IMR-90 (cell line): ENCODE measurements around the gene RANBP9. TPM values are rescaled to one million over a fixed set of nuclear protein-coding genes. Genes with fewer than 3 reads are reported as not detected.

Experiments used
- BHLHE40 ChIP-seq: fragments of 150-350 bp; IDR thresholded peaks from 2 replicates; pipeline ENCODE4 v1.6.1; 2016; ENCODE audit warnings: mild to moderate bottlenecking, low read depth, low read length
- CEBPB ChIP-seq: IDR thresholded peaks from 2 replicates; pipeline ENCODE4 v1.6.1; 2012; ENCODE audit warnings: low read depth, low read length, improper control_type of control experiment
- NFE2L2 ChIP-seq: fragments of 150-350 bp; IDR thresholded peaks from 2 replicates; pipeline ENCODE4 v1.6.1; 2016; ENCODE audit warnings: low read depth, mild to moderate bottlenecking, low read length
- SMC3 ChIP-seq: fragments of 150-350 bp; IDR thresholded peaks from 2 replicates; pipeline ENCODE4 v1.6.1; 2016; ENCODE audit warnings: low read depth, mild to moderate bottlenecking, antibody characterized with exemption, low read length, moderate library complexity
- USF2 ChIP-seq: fragments of 150-350 bp; IDR thresholded peaks from 2 replicates; pipeline ENCODE4 v1.6.1; 2017; ENCODE audit warnings: mild to moderate bottlenecking, antibody characterized with exemption, low read length, low read depth
- polyA plus RNA-seq, 3 experiments: library from polyadenylated mRNA; depleted of rRNA; stranded (reverse); fragments of >200 nt; gene quantifications; 2 replicates each; pipeline ENCODE4 v1.2.3, GENCODE V29; 2012; ENCODE audit warnings: low replicate concordance in 1 of 3
- total RNA-seq: library from RNA; depleted of rRNA; stranded (reverse); fragments of >200 nt; gene quantifications from 2 replicates; pipeline ENCODE4 v1.2.3, GENCODE V29; 2012

The RANBP9 gene
- total and polyA plus RNA-seq, 2 of the 4 experiments (the other 2 are of a cell fraction) = 17.7 to 27.8 TPM

DNA sequence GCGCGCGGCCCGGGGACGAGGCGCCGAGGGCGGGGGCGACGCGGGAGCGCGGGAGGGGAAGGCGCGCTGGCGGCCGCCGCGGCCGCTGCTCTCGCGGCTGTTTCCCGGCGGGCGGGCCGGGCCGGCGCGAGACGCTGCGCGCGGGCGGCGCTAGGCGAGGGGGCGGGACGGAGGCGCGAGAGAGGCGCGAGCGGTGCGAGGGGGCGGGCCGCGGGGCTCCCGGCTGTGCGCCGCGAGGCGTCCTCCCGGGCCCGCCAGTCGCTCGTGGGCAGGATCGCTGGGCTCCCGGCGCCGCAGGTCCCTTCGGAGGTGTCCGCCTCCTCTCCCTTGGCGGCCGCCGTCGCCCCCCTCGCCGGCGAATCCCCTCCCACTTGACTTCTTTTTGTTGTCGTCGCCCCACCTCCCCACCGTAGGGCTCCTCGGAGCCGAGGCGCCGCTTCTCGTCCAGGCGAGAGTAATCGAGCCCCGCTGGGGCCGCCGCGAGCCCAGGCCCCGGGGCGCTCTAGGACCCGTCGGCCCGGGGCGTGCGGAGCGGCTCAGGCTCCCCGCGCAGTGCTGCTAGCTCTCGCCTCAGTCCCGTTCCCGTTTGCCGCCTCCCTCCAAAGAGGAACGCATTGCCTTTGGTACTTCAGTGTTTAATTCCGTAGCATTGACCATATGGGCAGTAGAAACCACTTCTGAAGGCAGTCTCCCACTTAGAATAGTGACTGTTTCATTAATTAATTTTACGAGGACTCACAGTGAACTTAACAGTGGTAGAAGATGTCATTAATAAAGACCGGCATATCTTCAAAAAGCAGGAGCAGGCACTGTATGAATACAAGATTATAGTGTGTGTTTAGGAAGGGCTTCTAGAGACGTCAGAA lies at the start of gene RANBP9 (continued):
- TF ChIP-seq USF2 (no peak), SMC3 (no peak), NFE2L2 (no peak), CEBPB (no peak), BHLHE40 (peak; percentile 45; the same call in 1 of the 2 replicates)
